Hematopoietic multipotent progenitor cell treated with erythropoietin and hydrocortisone succinate and interleukin-3 and kit ligand, for 8 days (in vitro differentiated cells): ENCODE results near the gene POLG2.
"Not testable (repeated sequence)": the region's sequence is repeated elsewhere in the genome, so short reads cannot be mapped to it uniquely, and the experiment has no call there.

Experiments
- DNase-seq: peaks from one replicate; pipeline ENCODE4 v3.0.0-alpha.2; 2015

The POLG2 gene

DNA sequence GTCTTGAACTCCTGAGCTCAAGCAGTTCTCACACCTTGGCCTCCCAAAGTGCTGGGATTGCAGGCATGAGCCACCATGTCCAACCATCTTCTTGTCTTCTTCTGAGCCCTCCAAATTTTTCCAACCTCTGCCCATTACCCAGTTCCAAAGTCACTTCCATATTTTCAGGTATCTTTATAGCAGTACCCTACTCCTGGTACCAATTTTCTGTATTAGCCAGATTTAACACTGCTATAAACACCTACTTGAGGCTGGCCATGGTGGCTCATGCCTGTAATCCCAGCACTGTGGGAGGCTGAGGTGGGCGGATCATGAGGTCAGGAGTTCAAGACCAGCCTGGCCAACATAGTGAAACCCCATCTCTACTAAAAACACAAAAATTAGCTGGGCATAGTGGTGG is 57.3 kb downstream of the POLG2 start:
- not testable (repeated sequence) for DNase-seq

- no peak for DNase-seq
These were observed 58.8 kb downstream of the POLG2 start for GRCh38 chr17:64437944-64438525.

DNA sequence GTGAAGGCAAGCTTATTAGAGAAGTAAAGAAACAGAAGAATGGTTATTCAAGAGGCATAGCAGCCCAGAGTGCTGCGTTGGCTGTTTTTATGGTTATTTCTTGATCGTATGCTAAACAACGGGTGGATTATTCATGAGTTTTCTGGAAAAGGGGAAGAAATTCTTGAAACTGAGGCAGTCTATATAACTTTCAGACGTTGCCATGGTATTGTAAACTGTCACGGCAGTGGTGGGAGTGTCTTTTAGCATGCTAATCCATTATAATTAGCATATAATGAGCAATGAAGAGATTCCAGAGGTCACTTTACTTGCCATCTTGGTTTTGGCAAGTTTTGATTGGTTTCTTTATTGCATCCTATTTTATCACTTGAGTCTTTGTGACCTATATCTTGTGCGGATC is 65.3 kb downstream of the POLG2 start:
- DNase-seq = no peak

- DNase-seq = not testable (repeated sequence)
These were observed 66.8 kb downstream of the POLG2 start for GRCh38 chr17:64430036-64430435.

DNA sequence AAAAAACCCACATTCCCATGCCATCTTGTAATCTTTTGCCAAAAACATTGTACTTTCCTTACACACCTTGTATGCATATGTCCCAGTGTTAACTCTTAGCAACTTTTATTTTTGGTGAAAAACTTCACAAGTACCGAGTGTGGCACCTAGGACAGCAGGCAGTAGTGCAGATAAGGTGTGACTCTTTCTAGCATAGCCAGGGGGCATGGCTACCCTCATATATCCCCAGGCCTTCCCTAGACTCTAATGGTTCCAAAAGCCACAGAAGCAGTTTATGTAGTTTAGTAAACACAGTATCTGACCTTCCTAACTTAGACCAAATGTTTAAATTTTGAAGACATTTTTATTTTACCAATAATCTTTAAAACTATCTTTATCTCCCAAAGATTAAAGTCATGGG is 68.4 kb downstream of the POLG2 start:
- DNase-seq = no peak
